ENCODE data around the gene PLAGL2. TPM values are rescaled to one million over a fixed set of nuclear protein-coding genes. Genes with fewer than 3 reads are reported as not detected.

Gene PLAGL2
- total RNA-seq, 1 experiment from 2014 or later = 96.1 TPM

DNA sequence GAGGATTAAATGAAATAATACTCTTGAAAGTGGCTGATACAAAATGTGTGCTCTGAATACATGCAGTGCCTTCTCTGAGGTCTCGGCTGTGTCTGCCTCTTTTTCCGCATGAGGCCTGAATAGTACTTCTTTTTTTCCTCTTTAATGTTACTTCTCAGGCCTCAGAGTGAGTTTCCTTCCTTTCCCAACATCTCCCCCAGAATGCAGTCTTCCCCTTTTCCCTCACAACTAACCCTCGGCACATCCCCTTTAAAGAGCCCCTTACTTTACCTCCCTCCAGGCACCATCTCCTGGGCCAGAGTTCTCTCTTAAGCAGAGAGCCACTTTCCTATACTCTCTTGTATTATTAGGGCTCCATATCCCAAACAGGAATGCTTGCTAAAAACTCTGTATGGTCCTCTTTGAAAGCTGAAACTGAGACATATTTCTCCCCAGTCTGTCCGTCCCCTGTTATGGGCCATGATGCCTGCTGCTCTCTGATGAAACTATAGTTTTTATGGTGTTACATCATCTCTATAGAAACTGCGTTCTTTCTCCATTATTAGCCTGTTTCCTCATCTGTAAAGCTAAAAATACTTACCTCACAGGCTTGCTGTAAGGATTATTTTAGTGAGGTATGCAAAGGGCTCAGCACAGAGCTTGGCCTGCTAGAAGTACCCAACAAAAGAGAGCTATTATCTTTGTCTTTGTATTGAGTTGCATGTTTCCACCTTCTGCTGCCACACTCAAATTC is 2.3 kb downstream of the PLAGL2 start:
- peaks cover 9% of the 10 kb centered on the region; the same call in 1 of the 2 replicates for H3K36me3 ChIP-seq (ENCODE audit: control insufficient read depth, insufficient read depth, low read length)
- intact Hi-C loops (cut with micrococcal nuclease; ENCODE audit: unreplicated experiment) = loop anchor here (2.0 to 5.0 kb wide), 2 partner anchors 52 to 122 kb away; no protein-coding TSS in a partner anchor
- CTCF ChIA-PET = no interaction called here
- Mint-ChIP-seq H3K27ac (ENCODE audit: unreplicated experiment) (peak overlapping the region; percentile 89), H3K27me3 (ENCODE audit: insufficient read depth, unreplicated experiment) (no peaks in the 10 kb centered on the region), H3K4me1 (ENCODE audit: low read depth, unreplicated experiment) (peaks cover 55% of the 10 kb centered on the region), H3K36me3 (ENCODE audit: insufficient read depth, unreplicated experiment) (peaks cover 86% of the 10 kb centered on the region), H3K4me3 (ENCODE audit: unreplicated experiment) (peak overlapping the region; percentile 92), H3K9me3 (ENCODE audit: unreplicated experiment) (no peaks in the 10 kb centered on the region)
- no peaks in the 10 kb centered on the region for H3K27me3 ChIP-seq (replicated peaks; ENCODE audit: control insufficient read depth, insufficient read depth, low read length)
- H3K4me3 ChIP-seq (ENCODE audit: low read depth, low read length) = no peak overlapping the region
- POLR2A ChIA-PET = interaction anchor here (0.5 to 1.2 kb wide), 3 partner anchors 10 to 188 kb away, joined by 3 read pairs; no protein-coding TSS in a partner anchor
- no peak for DNase-seq
- TF ChIP-seq, protein P1, sequence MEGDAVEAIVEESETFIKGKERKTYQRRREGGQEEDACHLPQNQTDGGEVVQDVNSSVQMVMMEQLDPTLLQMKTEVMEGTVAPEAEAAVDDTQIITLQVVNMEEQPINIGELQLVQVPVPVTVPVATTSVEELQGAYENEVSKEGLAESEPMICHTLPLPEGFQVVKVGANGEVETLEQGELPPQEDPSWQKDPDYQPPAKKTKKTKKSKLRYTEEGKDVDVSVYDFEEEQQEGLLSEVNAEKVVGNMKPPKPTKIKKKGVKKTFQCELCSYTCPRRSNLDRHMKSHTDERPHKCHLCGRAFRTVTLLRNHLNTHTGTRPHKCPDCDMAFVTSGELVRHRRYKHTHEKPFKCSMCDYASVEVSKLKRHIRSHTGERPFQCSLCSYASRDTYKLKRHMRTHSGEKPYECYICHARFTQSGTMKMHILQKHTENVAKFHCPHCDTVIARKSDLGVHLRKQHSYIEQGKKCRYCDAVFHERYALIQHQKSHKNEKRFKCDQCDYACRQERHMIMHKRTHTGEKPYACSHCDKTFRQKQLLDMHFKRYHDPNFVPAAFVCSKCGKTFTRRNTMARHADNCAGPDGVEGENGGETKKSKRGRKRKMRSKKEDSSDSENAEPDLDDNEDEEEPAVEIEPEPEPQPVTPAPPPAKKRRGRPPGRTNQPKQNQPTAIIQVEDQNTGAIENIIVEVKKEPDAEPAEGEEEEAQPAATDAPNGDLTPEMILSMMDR (IDR thresholded peaks at IDR 0.05; ENCODE audit: insufficient read depth in 1 of 2, low read depth in 1 of 2, low read length in 1 of 2, severe bottlenecking in 1 of 2, unreplicated experiment in 1 of 2) = no peak
- H3K9me3 ChIP-seq = no peaks in the 10 kb centered on the region
- H3K4me1 ChIP-seq = peaks cover 46% of the 10 kb centered on the region
- BruUV-seq (replicated peaks) = TSS peak; percentile 32

GRCh38 chr20:32204205-32205109 is 3.1 kb downstream of the PLAGL2 start:
- TF ChIP-seq, protein P1 (IDR thresholded peaks at IDR 0.05; ENCODE audit: insufficient read depth in 1 of 2, low read depth in 1 of 2, low read length in 1 of 2, severe bottlenecking in 1 of 2, unreplicated experiment in 1 of 2) = no peak
- ChIA-PET CTCF (no interaction called here), POLR2A (interaction anchor here (0.6 to 1.2 kb wide), 4 partner anchors 10 to 159 kb away, joined by 3 to 5 read pairs (median 4); no protein-coding TSS in a partner anchor)
- Histone ChIP-seq H3K36me3 (ENCODE audit: control insufficient read depth, insufficient read depth, low read length) (peaks cover 9% of the 10 kb centered on the region; the same call in 1 of the 2 replicates), H3K4me1 (peaks cover 46% of the 10 kb centered on the region), H3K27me3 (replicated peaks; ENCODE audit: control insufficient read depth, insufficient read depth, low read length) (no peaks in the 10 kb centered on the region), H3K9me3 (no peaks in the 10 kb centered on the region), H3K4me3 (ENCODE audit: low read depth, low read length) (no peak overlapping the region)
- peak overlapping the region; percentile 89 for H3K27ac Mint-ChIP-seq (ENCODE audit: unreplicated experiment)
- no peak for DNase-seq
- no peaks in the 10 kb centered on the region for H3K27me3 Mint-ChIP-seq (ENCODE audit: insufficient read depth, unreplicated experiment)
- peaks cover 86% of the 10 kb centered on the region for H3K36me3 Mint-ChIP-seq (ENCODE audit: insufficient read depth, unreplicated experiment)
- no TSS peak for BruUV-seq (replicated peaks)
- H3K4me3 Mint-ChIP-seq (ENCODE audit: unreplicated experiment) = peak overlapping the region; percentile 92
- H3K4me1 Mint-ChIP-seq (ENCODE audit: low read depth, unreplicated experiment) = peaks cover 47% of the 10 kb centered on the region
- no peaks in the 10 kb centered on the region for H3K9me3 Mint-ChIP-seq (ENCODE audit: unreplicated experiment)
- intact Hi-C loops (cut with micrococcal nuclease; ENCODE audit: unreplicated experiment) = loop anchor here (2.0 to 5.0 kb wide), 2 partner anchors 52 to 123 kb away; no protein-coding TSS in a partner anchor
